ENCODE measurements around the gene APCDD1. TPM values are rescaled to one million over a fixed set of nuclear protein-coding genes. Genes with fewer than 3 reads are reported as not detected.

Gene APCDD1
- total and polyA plus RNA-seq, 2 of the 13 experiments (the other 11 are each of a cell fraction or from before 2014, with no cell fraction given): 2.1 to 8.6 TPM

DNA sequence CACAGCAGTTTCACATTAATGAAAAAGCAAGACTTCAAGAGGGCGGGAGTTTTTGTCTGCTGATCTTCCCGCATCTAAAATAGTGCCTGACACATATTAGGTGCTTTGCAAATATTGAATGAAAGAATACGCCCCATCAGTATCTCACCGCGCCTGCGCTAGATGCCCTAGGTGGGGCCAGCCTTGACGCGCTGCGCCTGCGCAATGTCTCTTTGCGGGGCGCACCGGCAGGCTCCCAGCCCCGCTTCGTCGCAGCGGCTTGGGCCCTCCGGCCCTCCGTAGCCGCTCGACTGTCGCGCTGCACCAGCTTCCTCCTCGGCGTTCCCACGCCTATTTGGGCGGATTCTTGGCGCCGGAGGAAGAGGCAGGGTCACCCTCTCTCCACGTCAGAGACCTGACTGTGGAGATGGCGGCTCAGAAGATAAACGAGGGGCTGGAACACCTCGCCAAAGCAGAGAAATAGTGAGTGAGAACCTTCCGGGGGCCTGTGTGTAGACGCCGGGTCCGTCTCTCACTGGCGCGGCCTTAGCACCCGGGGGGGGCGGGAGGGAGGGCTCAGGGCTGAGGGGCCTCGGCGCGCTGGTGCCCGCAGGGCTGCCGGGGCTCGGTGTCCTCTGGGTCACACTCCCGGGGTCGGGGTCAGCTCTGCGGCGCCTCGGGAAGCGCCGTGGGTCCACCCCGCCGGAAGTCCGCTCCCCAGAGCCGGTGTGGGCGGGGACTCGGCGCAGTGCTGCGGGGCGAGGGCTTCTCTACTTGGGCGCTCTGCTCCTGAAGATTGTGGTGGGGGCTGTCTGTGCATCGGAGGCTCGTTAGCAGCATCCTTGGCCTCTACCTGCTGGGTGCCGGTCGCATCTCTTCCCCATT lies 71.5 kb downstream of the APCDD1 start, which contains the start of gene NAPG (continued):
- TF ChIP-seq, protein P1, sequence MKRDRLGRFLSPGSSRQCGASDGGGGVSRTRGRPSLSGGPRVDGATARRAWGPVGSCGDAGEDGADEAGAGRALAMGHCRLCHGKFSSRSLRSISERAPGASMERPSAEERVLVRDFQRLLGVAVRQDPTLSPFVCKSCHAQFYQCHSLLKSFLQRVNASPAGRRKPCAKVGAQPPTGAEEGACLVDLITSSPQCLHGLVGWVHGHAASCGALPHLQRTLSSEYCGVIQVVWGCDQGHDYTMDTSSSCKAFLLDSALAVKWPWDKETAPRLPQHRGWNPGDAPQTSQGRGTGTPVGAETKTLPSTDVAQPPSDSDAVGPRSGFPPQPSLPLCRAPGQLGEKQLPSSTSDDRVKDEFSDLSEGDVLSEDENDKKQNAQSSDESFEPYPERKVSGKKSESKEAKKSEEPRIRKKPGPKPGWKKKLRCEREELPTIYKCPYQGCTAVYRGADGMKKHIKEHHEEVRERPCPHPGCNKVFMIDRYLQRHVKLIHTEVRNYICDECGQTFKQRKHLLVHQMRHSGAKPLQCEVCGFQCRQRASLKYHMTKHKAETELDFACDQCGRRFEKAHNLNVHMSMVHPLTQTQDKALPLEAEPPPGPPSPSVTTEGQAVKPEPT (CRISPR knock-in tag; IDR thresholded peaks at IDR 0.05; ENCODE audit: low read depth): no peak
- no peak for TF ChIP-seq ZNF460 (CRISPR knock-in tag; IDR thresholded peaks at IDR 0.05; ENCODE audit: borderline replicate concordance)
- TF ChIP-seq NCOR1 (IDR thresholded peaks at IDR 0.05; ENCODE audit: borderline replicate concordance, low read length): peak; percentile 22; the same call in 1 of the 2 replicates
- TF ChIP-seq ZNF335 (CRISPR knock-in tag; IDR thresholded peaks at IDR 0.05): peak; percentile 55; the same call in 1 of the 2 replicates
- TF ChIP-seq ZNF652 (CRISPR knock-in tag; IDR thresholded peaks at IDR 0.05; ENCODE audit: borderline replicate concordance, low read depth): no peak
- TF ChIP-seq, protein P2, sequence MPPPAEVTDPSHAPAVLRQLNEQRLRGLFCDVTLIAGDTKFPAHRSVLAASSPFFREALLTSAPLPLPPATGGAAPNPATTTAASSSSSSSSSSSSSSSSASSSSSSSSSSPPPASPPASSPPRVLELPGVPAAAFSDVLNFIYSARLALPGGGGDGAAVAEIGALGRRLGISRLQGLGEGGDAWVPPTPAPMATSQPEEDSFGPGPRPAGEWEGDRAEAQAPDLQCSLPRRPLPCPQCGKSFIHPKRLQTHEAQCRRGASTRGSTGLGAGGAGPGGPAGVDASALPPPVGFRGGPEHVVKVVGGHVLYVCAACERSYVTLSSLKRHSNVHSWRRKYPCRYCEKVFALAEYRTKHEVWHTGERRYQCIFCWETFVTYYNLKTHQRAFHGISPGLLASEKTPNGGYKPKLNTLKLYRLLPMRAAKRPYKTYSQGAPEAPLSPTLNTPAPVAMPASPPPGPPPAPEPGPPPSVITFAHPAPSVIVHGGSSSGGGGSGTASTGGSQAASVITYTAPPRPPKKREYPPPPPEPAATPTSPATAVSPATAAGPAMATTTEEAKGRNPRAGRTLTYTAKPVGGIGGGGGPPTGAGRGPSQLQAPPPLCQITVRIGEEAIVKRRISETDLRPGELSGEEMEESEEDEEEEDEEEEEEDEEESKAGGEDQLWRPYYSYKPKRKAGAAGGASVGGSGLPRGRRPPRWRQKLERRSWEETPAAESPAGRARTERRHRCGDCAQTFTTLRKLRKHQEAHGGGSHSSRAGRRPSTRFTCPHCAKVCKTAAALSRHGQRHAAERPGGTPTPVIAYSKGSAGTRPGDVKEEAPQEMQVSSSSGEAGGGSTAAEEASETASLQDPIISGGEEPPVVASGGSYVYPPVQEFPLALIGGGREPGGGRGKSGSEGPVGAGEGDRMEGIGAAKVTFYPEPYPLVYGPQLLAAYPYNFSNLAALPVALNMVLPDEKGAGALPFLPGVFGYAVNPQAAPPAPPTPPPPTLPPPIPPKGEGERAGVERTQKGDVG (CRISPR knock-in tag; IDR thresholded peaks at IDR 0.05; ENCODE audit: borderline replicate concordance): no peak
- no peak for TF ChIP-seq ZBTB1 (CRISPR knock-in tag; IDR thresholded peaks at IDR 0.05; ENCODE audit: borderline replicate concordance)
- peak in 1 of 2 experiments; percentile 69; a peak in 2 of 4 replicates for TF ChIP-seq KLF16 (CRISPR knock-in tag; IDR thresholded peaks at IDR 0.05)
- no peak for TF ChIP-seq CAMTA2 (CRISPR knock-in tag; IDR thresholded peaks at IDR 0.05; ENCODE audit: borderline replicate concordance)
- TF ChIP-seq, protein P3, sequence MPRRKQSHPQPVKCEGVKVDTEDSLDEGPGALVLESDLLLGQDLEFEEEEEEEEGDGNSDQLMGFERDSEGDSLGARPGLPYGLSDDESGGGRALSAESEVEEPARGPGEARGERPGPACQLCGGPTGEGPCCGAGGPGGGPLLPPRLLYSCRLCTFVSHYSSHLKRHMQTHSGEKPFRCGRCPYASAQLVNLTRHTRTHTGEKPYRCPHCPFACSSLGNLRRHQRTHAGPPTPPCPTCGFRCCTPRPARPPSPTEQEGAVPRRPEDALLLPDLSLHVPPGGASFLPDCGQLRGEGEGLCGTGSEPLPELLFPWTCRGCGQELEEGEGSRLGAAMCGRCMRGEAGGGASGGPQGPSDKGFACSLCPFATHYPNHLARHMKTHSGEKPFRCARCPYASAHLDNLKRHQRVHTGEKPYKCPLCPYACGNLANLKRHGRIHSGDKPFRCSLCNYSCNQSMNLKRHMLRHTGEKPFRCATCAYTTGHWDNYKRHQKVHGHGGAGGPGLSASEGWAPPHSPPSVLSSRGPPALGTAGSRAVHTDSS (CRISPR knock-in tag; conservative IDR thresholded peaks at IDR 0.05): peak; percentile 68; the same call in 1 of the 2 replicates
- peak; percentile 76 for TF ChIP-seq TEAD3 (CRISPR knock-in tag; optimal IDR thresholded peaks at IDR 0.05; ENCODE audit: borderline replicate concordance)
- peak; percentile 83 for TF ChIP-seq EEA1 (CRISPR knock-in tag; IDR thresholded peaks at IDR 0.05; ENCODE audit: borderline replicate concordance)
- TF ChIP-seq, protein P4, sequence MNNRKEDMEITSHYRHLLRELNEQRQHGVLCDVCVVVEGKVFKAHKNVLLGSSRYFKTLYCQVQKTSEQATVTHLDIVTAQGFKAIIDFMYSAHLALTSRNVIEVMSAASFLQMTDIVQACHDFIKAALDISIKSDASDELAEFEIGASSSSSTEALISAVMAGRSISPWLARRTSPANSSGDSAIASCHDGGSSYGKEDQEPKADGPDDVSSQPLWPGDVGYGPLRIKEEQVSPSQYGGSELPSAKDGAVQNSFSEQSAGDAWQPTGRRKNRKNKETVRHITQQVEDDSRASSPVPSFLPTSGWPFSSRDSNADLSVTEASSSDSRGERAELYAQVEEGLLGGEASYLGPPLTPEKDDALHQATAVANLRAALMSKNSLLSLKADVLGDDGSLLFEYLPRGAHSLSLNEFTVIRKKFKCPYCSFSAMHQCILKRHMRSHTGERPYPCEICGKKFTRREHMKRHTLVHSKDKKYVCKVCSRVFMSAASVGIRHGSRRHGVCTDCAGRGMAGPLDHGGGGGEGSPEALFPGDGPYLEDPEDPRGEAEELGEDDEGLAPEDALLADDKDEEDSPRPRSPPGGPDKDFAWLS (CRISPR knock-in tag; IDR thresholded peaks at IDR 0.05; ENCODE audit: borderline replicate concordance): no peak
- no peak for TF ChIP-seq KLF13 (CRISPR knock-in tag; IDR thresholded peaks at IDR 0.05)
- TF ChIP-seq, protein P5, sequence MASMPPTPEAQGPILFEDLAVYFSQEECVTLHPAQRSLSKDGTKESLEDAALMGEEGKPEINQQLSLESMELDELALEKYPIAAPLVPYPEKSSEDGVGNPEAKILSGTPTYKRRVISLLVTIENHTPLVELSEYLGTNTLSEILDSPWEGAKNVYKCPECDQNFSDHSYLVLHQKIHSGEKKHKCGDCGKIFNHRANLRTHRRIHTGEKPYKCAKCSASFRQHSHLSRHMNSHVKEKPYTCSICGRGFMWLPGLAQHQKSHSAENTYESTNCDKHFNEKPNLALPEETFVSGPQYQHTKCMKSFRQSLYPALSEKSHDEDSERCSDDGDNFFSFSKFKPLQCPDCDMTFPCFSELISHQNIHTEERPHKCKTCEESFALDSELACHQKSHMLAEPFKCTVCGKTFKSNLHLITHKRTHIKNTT (CRISPR knock-in tag; IDR thresholded peaks at IDR 0.05): no peak
- TF ChIP-seq CENPT (CRISPR knock-in tag; IDR thresholded peaks at IDR 0.05; ENCODE audit: low read depth): no peak
- no peak for TF ChIP-seq MTF1 (CRISPR knock-in tag; IDR thresholded peaks at IDR 0.05)

Data from HepG2 (cell line).